AG20443 (cell line): ENCODE data around the gene LCN2.
"Not testable (repeated sequence)": the region's sequence is repeated elsewhere in the genome, so short reads cannot be mapped to it uniquely, and the experiment has no call there.

Experiments
- DNase-seq: peaks from one replicate; pipeline ENCODE4 v3.0.0; 2012; ENCODE audit warnings: low spot score, mixed read lengths

Gene LCN2

GRCh38 chr9:128149001-128149701 is at the start of gene LCN2:
Gene LCN2, plus strand, starts transcription at chr9:128149453. Its CDS starts 73 bp downstream, at chr9:128149526.
- no peak for DNase-seq

- DNase-seq: no peak
Observed at GRCh38 chr9:128099932-128100491, 49.2 kb upstream of the LCN2 start.

- no peak for DNase-seq
Observed at GRCh38 chr9:128100581-128100980, 48.7 kb upstream of the LCN2 start.

- DNase-seq: no peak
Observed at GRCh38 chr9:128101231-128101661, 48.0 kb upstream of the LCN2 start.

GRCh38 chr9:128101690-128102089 is 47.6 kb upstream of the LCN2 start:
- no peak for DNase-seq

GRCh38 chr9:128102196-128102595 is 47.1 kb upstream of the LCN2 start:
- no peak for DNase-seq

GRCh38 chr9:128102861-128103588 is 46.2 kb upstream of the LCN2 start:
- no peak for DNase-seq

GRCh38 chr9:128103589-128103962 is 45.7 kb upstream of the LCN2 start:
- no peak for DNase-seq

GRCh38 chr9:128104171-128104618 is 45.1 kb upstream of the LCN2 start:
- no peak for DNase-seq

GRCh38 chr9:128105538-128106175 is 43.6 kb upstream of the LCN2 start:
- DNase-seq: no peak

GRCh38 chr9:128106181-128106939 is 42.9 kb upstream of the LCN2 start:
- DNase-seq: no peak

GRCh38 chr9:128106940-128107467 is 42.2 kb upstream of the LCN2 start:
- DNase-seq: no peak

GRCh38 chr9:128107468-128108268 is 41.6 kb upstream of the LCN2 start:
- DNase-seq: no peak

- no peak for DNase-seq
Observed at GRCh38 chr9:128108269-128109049, 40.8 kb upstream of the LCN2 start.

GRCh38 chr9:128109050-128109709 is 40.1 kb upstream of the LCN2 start:
- DNase-seq: no peak

- not testable (repeated sequence) for DNase-seq
Observed at GRCh38 chr9:128111726-128112125, 37.5 kb upstream of the LCN2 start.

GRCh38 chr9:128113526-128114325 is 35.5 kb upstream of the LCN2 start:
- DNase-seq: no peak

- DNase-seq: no peak
Observed at GRCh38 chr9:128114326-128115186, 34.7 kb upstream of the LCN2 start.
